Stimulated activated CD4-positive, alpha-beta T cell treated with anti-CD3 and anti-CD28 coated beads, Interleukin-4, amount 100 ng/mL, for 4 hours (primary cell): Measurements from ENCODE around the gene PHF1.
"Not testable (repeated sequence)": the region's sequence is repeated elsewhere in the genome, so short reads cannot be mapped to it uniquely, and the experiment has no call there.

ENCODE experiments used
- DNase-seq, 2 experiments: peaks; one replicate each; pipeline ENCODE4 v3.0.0-alpha.2; 2020

The PHF1 gene

GRCh38 chr6:33410711-33411631 lies at the start of gene PHF1:
Gene PHF1 (plus strand): TSS chr6:33411014. CDS start chr6:33412264, 1,250 bp downstream.
- DNase-seq = peak; percentile 76 to 77

GRCh38 chr6:33363486-33363885 lies 47.3 kb upstream of the PHF1 start:
- DNase-seq = not testable (repeated sequence)

- not testable (repeated sequence) for DNase-seq
Measured at GRCh38 chr6:33364475-33365205, 46.2 kb upstream of the PHF1 start.

- DNase-seq = not testable (repeated sequence)
Measured at GRCh38 chr6:33365206-33365971, 45.4 kb upstream of the PHF1 start.

- DNase-seq = no peak
Measured at GRCh38 chr6:33367009-33367714, 43.7 kb upstream of the PHF1 start.

- DNase-seq = not testable (repeated sequence)
Measured at GRCh38 chr6:33367715-33368025, 43.1 kb upstream of the PHF1 start.

- not testable (repeated sequence) for DNase-seq
Measured at GRCh38 chr6:33371901-33372300, 38.9 kb upstream of the PHF1 start.

GRCh38 chr6:33372526-33373123 lies 38.2 kb upstream of the PHF1 start:
- no peak for DNase-seq

GRCh38 chr6:33373960-33374910 lies 36.6 kb upstream of the PHF1 start:
- no peak for DNase-seq

GRCh38 chr6:33375143-33375671 lies 35.6 kb upstream of the PHF1 start:
- DNase-seq = no peak

- DNase-seq = no peak
Measured at GRCh38 chr6:33377171-33377570, 33.6 kb upstream of the PHF1 start.

GRCh38 chr6:33379184-33379583 lies 31.6 kb upstream of the PHF1 start:
- DNase-seq = not testable (repeated sequence)

GRCh38 chr6:33380272-33380981 lies 30.4 kb upstream of the PHF1 start:
- DNase-seq = no peak

GRCh38 chr6:33383427-33384185 lies 27.2 kb upstream of the PHF1 start:
- DNase-seq = no peak

GRCh38 chr6:33384581-33385020 lies 26.2 kb upstream of the PHF1 start:
- DNase-seq = no peak

- DNase-seq = no peak
Measured at GRCh38 chr6:33390173-33390572, 20.6 kb upstream of the PHF1 start.

GRCh38 chr6:33390767-33391277 lies 20.0 kb upstream of the PHF1 start:
- DNase-seq = no peak

GRCh38 chr6:33391278-33391921 lies 19.4 kb upstream of the PHF1 start, which contains the start of gene KIFC1:
Gene KIFC1 (plus strand): TSS chr6:33391823. CDS start chr6:33391986, 163 bp downstream.
- DNase-seq = peak; percentile 96 to 98
